GM19239 (cell line): ENCODE data around the gene CNTLN.

Source experiments
- DNase-seq: peaks from one replicate; pipeline ENCODE4 v3.0.0; 2011; ENCODE audit warnings: low spot score; ENCODE audit not compliant: insufficient read length
- FAIRE-seq: peaks from 2 replicates; lab custom pipeline; 2011; peaks lifted over from hg19 to GRCh38; lab: Jason Lieb, UNC

The CNTLN gene, protein sequence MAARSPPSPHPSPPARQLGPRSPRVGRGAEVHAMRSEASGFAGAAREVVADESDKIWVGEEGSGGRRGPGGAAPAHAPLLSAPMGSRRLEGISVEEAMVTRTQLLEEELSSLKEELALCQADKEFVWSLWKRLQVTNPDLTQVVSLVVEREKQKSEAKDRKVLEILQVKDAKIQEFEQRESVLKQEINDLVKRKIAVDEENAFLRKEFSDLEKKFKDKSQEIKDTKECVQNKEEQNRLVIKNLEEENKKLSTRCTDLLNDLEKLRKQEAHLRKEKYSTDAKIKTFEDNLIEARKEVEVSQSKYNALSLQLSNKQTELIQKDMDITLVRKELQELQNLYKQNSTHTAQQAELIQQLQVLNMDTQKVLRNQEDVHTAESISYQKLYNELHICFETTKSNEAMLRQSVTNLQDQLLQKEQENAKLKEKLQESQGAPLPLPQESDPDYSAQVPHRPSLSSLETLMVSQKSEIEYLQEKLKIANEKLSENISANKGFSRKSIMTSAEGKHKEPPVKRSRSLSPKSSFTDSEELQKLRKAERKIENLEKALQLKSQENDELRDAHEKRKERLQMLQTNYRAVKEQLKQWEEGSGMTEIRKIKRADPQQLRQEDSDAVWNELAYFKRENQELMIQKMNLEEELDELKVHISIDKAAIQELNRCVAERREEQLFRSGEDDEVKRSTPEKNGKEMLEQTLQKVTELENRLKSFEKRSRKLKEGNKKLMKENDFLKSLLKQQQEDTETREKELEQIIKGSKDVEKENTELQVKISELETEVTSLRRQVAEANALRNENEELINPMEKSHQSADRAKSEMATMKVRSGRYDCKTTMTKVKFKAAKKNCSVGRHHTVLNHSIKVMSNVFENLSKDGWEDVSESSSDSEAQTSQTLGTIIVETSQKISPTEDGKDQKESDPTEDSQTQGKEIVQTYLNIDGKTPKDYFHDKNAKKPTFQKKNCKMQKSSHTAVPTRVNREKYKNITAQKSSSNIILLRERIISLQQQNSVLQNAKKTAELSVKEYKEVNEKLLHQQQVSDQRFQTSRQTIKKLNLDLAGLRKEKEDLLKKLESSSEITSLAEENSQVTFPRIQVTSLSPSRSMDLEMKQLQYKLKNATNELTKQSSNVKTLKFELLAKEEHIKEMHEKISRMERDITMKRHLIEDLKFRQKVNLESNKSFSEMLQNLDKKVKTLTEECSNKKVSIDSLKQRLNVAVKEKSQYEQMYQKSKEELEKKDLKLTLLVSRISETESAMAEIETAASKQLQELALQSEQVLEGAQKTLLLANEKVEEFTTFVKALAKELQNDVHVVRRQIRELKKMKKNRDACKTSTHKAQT (N-terminal part only)

GRCh38 chr9:17134396-17135294 is at the start of gene CNTLN:
CNTLN (plus strand) TSS chr9:17135040; CDS start chr9:17135066, 26 bp downstream.
- FAIRE-seq: peak; percentile 94
- peak; percentile 63 for DNase-seq

DNA sequence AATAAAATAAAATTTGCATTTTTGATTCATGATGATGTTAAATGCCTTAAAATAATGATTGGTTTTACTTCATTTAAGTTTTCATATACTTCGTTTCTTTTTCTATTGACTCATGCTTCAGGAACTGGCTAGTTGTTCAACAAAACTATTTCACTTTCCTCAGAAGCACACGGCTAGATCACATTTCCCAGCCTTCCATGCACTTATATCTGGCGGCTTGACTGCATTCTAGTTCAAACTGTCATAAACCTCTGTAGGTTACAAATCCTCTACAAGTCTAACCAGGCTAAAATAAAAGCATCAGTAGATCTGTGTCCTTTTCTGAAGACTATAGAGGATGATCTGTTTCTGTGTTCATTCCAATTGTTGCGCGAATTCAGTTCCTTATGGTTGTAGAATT is 46.3 kb upstream of the CNTLN start:
- DNase-seq: no peak
- FAIRE-seq: no peak

DNA sequence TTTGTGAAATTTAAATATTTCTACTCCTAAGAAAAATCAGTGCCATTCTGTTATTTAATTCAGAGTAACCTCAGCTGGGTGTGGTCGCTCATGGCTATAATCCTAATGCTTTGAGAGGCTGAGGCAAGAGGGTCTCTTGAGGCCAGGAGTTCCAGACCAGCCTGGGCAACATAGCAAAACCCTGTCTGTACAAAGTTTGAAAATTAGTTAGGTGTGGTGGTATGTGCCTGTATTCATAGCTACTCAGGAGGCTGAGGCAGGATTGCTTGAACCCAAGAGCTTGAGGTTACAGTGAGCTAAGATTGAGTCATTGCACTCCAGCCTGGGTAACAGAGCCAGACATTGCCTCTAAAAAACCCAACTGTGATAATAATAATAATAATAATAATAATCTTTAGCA is 44.8 kb upstream of the CNTLN start:
- FAIRE-seq: no peak
- no peak for DNase-seq

DNA sequence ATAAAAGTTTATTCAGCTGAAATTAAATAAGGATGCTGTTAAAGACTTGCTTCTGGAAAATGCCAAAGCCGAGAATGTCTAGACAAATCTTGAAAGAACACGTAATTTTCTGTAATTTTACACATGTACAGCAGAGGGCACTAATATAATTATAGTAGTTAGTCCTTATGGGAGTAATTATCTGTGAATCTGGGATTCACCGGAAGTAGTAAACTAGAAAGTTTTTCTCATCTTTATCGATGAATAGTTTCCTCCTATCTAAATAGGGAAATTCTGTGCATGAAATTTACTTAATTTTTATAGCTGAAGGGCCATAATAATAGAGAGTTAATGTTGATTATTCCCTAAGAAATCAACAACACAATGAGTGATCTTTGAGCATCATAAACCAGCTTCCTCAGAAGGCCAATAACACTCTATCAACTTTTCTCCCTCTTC is 18.4 kb upstream of the CNTLN start:
- FAIRE-seq: peak; percentile 71
- no peak for DNase-seq

GRCh38 chr9:17117372-17117771 is 17.5 kb upstream of the CNTLN start:
- DNase-seq: no peak
- FAIRE-seq: no peak

DNA sequence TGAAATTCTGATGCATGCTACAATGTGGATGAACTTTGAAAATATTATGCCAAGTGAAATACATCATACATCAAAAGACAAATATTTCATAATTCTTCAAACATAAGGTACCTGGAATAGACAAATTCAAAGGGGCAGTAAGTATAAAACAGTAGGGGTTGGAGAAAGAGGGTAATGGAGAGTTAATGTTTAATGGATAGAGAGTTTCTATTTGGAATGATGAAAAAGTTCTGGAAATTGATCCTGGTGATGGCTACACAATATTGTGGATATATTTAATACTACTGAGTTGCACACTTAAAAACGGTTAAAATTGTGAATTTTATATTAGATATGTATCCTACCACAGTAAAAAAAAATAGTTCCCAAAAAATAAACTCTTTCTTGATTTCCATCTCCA is 14.6 kb upstream of the CNTLN start:
- FAIRE-seq (no peak), DNase-seq (no peak)

- DNase-seq: no peak
- FAIRE-seq: no peak
Measured at GRCh38 chr9:17121264-17121663, 13.6 kb upstream of the CNTLN start.

DNA sequence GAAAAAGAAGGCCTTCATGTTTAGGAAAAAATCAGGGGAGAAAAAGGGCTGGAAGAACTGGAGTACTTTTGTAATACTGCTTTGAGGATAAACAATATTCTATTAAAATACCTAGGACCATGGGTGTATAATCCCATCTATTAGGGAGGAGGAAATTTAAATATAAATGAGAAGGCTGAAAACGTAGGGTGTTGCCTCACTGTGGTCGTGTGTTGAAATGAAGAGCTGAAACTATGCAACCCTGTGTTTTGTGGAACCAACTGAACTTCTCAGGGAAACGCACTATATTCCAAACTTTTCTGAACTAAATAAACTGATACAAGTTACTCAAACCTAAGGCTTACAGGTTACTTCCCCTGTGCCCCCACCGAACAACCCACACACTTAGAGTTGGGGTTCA is 4.5 kb upstream of the CNTLN start:
- no peak for DNase-seq
- no peak for FAIRE-seq

GRCh38 chr9:17130725-17131124 is 4.1 kb upstream of the CNTLN start:
- no peak for DNase-seq
- no peak for FAIRE-seq

DNA sequence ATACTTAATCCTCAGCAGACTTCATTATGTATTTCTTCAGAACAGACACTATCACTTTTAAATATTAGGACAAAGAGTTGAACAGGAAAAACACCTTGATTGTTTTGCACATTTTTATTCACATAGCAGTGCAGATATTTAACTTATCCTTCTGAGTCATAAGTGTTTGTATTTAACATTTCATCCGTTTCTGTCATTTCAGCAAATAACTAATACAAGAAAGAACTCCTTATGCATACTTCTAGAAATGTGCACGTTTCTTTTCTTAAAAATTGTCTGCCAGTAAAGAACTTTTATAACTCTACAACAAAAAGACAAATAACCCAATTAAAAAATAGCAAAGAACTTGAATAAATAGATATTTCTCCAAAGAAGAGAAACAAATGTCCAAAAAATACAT is 3.3 kb upstream of the CNTLN start:
- FAIRE-seq: no peak
- DNase-seq: no peak

GRCh38 chr9:17135295-17136160 is 688 bp downstream of the CNTLN start:
- DNase-seq (peak; percentile 28), FAIRE-seq (peak; percentile 61)

- FAIRE-seq: no peak
- DNase-seq: no peak
Measured at GRCh38 chr9:17137566-17137965, 2.7 kb downstream of the CNTLN start.

DNA sequence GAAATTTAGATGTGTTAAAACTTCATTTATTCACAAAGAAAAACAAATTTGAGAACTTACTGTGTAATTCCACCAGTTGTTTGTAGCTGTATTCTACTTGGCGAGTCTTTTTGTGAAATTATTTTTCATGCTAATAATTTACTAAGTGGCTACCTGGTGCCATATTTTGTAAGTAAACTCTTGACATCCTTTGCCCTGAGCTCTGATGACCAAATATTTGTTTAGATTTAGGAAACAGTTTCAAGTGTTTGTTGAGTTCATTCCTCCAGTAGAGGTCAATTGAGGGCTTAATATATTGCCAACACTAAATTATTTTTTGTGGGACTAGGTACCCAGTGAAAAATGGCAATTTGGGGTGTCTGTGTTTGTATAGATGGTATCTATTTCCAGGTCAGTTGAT is 3.7 kb downstream of the CNTLN start:
- no peak for DNase-seq
- FAIRE-seq: no peak

DNA sequence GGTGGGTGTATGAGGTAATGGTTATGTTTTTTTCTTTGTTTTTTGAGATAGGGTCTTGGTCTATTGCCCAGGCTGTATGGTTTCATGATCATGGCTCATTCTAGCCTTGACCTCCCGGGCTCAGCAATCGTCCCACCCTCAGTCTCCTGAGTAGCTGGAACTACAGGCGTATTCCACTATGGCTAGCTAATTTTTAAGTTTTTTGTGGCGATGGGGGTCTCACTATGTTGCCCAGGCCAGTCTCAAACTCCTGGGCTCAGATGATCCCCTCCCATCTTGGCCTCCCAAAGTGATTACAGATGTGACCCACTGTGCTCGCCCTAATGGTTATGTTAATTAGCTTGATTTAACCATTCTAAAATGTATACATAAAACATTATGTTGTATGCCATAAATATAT is 5.6 kb downstream of the CNTLN start:
- no peak for FAIRE-seq

DNA sequence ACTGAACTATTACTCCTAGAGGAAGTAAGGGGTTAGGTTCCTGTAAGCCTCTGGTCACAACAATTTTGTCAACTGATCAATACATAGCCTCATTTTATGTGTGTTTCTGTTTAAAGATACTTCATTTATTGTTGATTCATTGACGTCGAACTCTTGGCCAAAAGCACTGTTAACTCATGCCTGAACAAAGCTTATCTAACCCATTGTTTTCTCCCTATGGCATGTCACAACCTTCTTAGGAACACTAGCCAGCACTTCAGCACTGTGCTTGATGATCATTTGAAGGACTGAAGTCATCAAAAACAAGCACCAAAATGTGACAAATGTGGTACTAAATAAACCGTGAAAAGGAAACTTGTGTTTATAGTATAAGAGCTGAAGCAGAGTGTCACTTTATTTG is 13.5 kb downstream of the CNTLN start:
- FAIRE-seq: peak; percentile 8
- DNase-seq: no peak

More for the DNA sequence above, 5.6 kb downstream of the CNTLN start:
- no peak for DNase-seq

- no peak for FAIRE-seq
- no peak for DNase-seq
Measured at GRCh38 chr9:17159469-17159868, 24.6 kb downstream of the CNTLN start.

GRCh38 chr9:17160327-17160726 is 25.5 kb downstream of the CNTLN start:
- FAIRE-seq: no peak
- DNase-seq: no peak

DNA sequence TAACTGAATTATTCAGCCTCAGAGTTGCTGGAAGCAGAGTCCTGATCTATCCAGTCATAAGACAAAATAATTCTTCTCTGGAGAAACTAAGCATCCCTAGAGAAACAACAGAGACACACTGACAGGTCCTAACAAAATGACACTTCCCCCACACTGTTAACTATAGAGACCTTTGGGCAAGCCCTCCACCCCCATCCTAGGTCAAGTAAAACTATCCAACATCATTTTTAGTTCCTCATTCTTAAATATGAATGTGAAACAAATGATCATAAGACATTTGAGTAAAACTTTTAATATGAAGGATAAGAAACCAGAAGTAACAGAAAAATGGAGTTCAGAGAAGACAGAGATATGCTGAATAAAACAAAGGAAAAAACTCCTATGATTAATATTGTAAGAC is 30.9 kb downstream of the CNTLN start:
- DNase-seq (no peak), FAIRE-seq (no peak)
